Kidney (tissue), 14 donors: ENCODE data around the gene MAPKAP1. TPM values are rescaled to one million over a fixed set of nuclear protein-coding genes. Genes with fewer than 3 reads are reported as not detected.
"Not testable (repeated sequence)": the region's sequence is repeated elsewhere in the genome, so short reads cannot be mapped to it uniquely, and the experiment has no call there.

Experiments
- DNase-seq, 5 donors: peaks; one replicate each; pipeline ENCODE4 v3.0.0-alpha.2; 2013 to 2020
- FAIRE-seq: peaks from 2 replicates; lab custom pipeline; 2012; peaks lifted over from hg19 to GRCh38; lab: Jason Lieb, UNC
- H3K27ac ChIP-seq, 2 donors: one replicate each; pipeline ENCODE4 v1.7.0; 2013; ENCODE audit warnings: low read depth in 2 of 2, low read length in 2 of 2, inconsistent platforms in 1 of 2
- H3K27me3 ChIP-seq: one replicate; pipeline ENCODE4 v1.7.1; 2013; ENCODE audit warnings: low read length, inconsistent platforms; ENCODE audit not compliant: control insufficient read depth, insufficient read depth
- H3K36me3 ChIP-seq, 3 donors: one replicate each; pipeline versions ENCODE4 v1.7.0 to v1.7.1; 2013; ENCODE audit warnings: low read length in 3 of 3, control low read depth in 1 of 3, inconsistent platforms in 1 of 3; ENCODE audit not compliant: insufficient read depth in 3 of 3, control insufficient read depth in 2 of 3
- H3K4me1 ChIP-seq, 3 donors: one replicate each; pipeline versions ENCODE4 v1.7.0 to v1.7.1; 2013; ENCODE audit warnings: low read length in 3 of 3, inconsistent platforms in 1 of 3, low read depth in 1 of 3; ENCODE audit not compliant: control insufficient read depth in 2 of 3, insufficient read depth in 2 of 3
- H3K4me3 ChIP-seq, 3 donors: one replicate each; pipeline versions ENCODE4 v1.7.0 to v1.8.1; 2013; ENCODE audit warnings: low read length in 3 of 3, control low read depth in 1 of 3, inconsistent platforms in 1 of 3
- H3K9ac ChIP-seq, 3 donors: one replicate each; pipeline versions ENCODE4 v1.7.0 to v1.7.1; 2013; ENCODE audit warnings: low read length in 3 of 3, control low read depth in 1 of 3, inconsistent platforms in 1 of 3
- H3K9me3 ChIP-seq, 3 donors: one replicate each; pipeline versions ENCODE4 v1.7.0 to v1.7.1; 2013; ENCODE audit warnings: low read length in 3 of 3, control low read depth in 1 of 3, inconsistent platforms in 1 of 3; ENCODE audit not compliant: control insufficient read depth in 2 of 3, insufficient read depth in 1 of 3
- intact Hi-C: fragments of 100-400 bp; cut with DNase I; formaldehyde crosslinking; loops from one replicate; pipeline ENCODE4 v1.11.1; 2022
- polyA plus RNA-seq: library from polyadenylated mRNA; stranded (reverse); fragments of 350-450 nt; fragmentation: Illumina TruSeq; extraction: RNeasy Lipid Tissue Mini Kit (QIAGEN cat#74804); gene quantifications from one replicate; pipeline ENCODE4 v1.2.3, GENCODE V29; 2014; ENCODE audit warnings: low read depth, low replicate concordance; ENCODE audit not compliant: insufficient read depth
- total RNA-seq: library from RNA; stranded (reverse); fragmentation: NEBNext Ultra II Directional; extraction: Animal tissue kit (Norgen Biotek cat#: 25700); gene quantifications from one replicate; pipeline ENCODE4 v1.2.1, GENCODE V29; 2021
- TF ChIP-seq, protein P1 (sequence below): IDR thresholded peaks from 3 replicates; pipeline ENCODE4 v1.5.1; 2012; ENCODE audit warnings: mild to moderate bottlenecking, moderate library complexity, borderline replicate concordance; ENCODE audit not compliant: insufficient read depth; ENCODE audit errors: extremely low read depth
- donor health status: control.
- donor health status: control.
- donor health status: control.
- donor health status: control.
- donor health status: control.
- donor health status: DM: yes; HTN: yes; CAD: no.
- donor health status: Normal renal cell carcinoma (clear cell type).

The MAPKAP1 gene
- total and polyA plus RNA-seq, 2 donors from 2014 or later, result 70.5 to 99.4 TPM

DNA sequence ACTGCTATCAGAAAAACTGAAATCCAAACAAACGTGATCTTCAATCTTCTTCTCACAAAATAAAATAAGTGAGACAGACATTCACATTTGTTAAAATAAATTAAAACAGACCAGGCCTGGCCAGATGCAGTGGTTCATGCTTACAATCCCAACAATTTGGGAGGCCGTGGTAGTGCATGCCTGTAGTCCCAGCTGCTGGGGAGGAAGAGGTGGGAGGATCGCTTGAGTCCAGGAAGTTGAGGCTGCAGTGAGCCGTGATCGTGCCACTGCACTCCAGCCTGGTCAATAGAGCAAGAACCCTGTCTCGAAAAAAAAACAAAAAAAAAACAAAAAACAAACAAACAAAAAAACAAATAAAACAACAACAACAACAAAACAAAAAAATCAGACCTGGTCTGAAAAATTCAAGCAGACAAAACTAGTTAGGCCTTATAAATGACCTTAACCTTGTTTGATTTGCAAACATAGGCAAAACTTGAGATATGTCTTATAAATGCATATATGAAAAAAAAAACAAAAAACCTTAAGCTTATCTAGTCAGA is 10.8 kb downstream of the MAPKAP1 start:
- FAIRE-seq, result no peak

DNA sequence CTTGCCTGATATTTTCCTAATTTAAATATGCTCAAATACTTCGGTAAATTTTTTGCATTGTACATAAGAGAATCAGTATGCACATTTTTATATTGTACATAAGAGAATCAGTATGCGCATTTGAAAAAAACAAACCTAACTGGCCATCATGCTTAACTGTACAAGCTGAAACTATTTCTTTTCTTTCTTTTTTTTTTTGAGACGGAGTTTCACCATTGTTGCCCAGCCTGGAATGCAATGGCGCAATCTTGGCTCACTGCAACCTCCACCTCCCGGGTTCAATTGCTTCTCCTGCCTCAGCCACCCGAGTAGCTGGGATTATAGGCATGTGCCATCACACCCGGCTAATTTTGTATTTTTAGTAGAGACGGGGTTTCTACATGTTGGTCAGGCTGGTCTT is 11.5 kb downstream of the MAPKAP1 start:
- H3K27ac ChIP-seq, DNase-seq, intact Hi-C loops, H3K9ac ChIP-seq, FAIRE-seq, H3K36me3 ChIP-seq, H3K4me3 ChIP-seq, H3K4me1 ChIP-seq, H3K9me3 ChIP-seq, H3K27me3 ChIP-seq: not testable (repeated sequence)

More for the DNA sequence above, 10.8 kb downstream of the MAPKAP1 start:
- TF ChIP-seq, protein P1, sequence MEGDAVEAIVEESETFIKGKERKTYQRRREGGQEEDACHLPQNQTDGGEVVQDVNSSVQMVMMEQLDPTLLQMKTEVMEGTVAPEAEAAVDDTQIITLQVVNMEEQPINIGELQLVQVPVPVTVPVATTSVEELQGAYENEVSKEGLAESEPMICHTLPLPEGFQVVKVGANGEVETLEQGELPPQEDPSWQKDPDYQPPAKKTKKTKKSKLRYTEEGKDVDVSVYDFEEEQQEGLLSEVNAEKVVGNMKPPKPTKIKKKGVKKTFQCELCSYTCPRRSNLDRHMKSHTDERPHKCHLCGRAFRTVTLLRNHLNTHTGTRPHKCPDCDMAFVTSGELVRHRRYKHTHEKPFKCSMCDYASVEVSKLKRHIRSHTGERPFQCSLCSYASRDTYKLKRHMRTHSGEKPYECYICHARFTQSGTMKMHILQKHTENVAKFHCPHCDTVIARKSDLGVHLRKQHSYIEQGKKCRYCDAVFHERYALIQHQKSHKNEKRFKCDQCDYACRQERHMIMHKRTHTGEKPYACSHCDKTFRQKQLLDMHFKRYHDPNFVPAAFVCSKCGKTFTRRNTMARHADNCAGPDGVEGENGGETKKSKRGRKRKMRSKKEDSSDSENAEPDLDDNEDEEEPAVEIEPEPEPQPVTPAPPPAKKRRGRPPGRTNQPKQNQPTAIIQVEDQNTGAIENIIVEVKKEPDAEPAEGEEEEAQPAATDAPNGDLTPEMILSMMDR, result no peak
- Histone ChIP-seq H3K27me3 (no peaks in the 10 kb centered on the region), H3K9me3 (no peaks in the 10 kb centered on the region), H3K4me3 (no peak overlapping the region), H3K9ac (no peak overlapping the region), H3K36me3 (no peaks in the 10 kb centered on the region), H3K4me1 (no peaks in the 10 kb centered on the region), H3K27ac (no peak overlapping the region)
- intact Hi-C loops, result no loop called here
- peak in 1 of 5 donors; percentile 24 for DNase-seq

DNA sequence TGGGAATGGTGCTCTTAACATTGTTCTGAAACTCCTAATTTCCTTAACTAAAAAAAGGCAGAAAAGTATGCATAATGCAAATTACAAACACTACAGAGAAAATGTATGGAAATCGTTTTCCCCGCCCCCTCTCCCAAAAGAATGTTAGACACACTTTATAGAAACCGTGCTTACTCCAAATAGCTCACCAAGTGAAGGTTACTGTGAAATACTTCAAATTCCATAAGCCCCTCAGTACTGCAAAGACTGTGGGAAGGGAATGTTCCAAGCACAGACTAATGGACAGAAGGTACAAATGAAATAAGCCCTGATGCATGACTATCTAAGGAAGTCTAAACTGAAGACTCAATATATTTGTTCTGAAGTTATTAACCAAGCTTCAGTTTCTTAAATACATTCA is 12.5 kb downstream of the MAPKAP1 start:
- Histone ChIP-seq H3K9ac (no peak overlapping the region), H3K27me3 (no peaks in the 10 kb centered on the region), H3K27ac (no peak overlapping the region), H3K9me3 (no peaks in the 10 kb centered on the region), H3K36me3 (peaks cover 0 to 2% (median 0%) of the 10 kb centered on the region in 3 donors), H3K4me3 (no peak overlapping the region), H3K4me1 (no peaks in the 10 kb centered on the region)
- FAIRE-seq (no peak), DNase-seq (peak in 2 of 5 donors; percentile 55 to 65)
- TF ChIP-seq, protein P1, result no peak
- intact Hi-C loops, result no loop called here

DNA sequence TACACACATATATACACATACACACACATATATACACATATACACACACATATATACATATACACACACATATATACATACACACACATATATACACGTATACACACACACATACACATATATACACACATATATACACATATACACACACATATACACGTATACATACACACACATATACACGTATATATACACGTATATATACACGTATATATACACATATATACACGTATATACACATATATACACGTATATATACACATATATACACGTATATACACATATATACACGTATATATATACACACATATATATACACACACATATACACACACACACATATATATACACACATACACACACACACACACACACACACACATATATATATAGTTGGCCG is 13.5 kb downstream of the MAPKAP1 start:
- FAIRE-seq, H3K27ac ChIP-seq, DNase-seq, H3K9me3 ChIP-seq, H3K4me1 ChIP-seq, H3K36me3 ChIP-seq, H3K27me3 ChIP-seq, H3K4me3 ChIP-seq, H3K9ac ChIP-seq, intact Hi-C loops: not testable (repeated sequence)
